Measurements from ENCODE around the gene SDCCAG8.

Gene SDCCAG8

DNA sequence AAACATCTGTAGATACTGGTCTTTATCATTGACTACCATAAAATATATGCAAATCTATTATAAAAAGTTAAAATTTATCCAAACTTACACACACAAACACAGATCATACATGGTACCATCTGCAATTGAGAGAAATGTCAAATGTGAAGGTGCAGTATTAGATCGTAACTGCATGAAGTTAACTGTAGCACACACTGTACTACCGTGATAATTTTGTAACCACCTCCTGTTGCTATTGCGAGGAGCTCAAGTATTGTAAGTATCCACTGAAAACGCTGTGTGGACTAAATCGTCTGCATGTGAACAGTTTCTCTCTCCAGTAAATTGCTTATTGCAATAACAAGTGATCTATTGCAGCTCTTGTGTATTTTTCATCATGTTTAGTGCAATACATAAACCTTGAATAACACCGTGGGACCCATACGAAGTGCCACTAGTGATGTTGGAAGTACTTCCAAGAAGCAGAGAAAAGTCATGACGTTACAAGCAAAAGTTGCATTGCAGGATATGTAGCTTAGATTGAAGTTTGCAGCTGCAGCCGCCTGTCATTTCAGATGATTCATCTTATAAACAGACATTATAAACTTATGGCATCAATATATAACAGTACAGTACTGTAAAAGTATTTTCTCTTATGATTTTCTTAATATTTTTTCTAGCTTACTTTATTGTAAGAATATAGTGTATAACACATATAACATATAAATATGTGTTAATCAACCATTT, 172.9 kb downstream of the SDCCAG8 start:
- no peak for DNase-seq

DNA sequence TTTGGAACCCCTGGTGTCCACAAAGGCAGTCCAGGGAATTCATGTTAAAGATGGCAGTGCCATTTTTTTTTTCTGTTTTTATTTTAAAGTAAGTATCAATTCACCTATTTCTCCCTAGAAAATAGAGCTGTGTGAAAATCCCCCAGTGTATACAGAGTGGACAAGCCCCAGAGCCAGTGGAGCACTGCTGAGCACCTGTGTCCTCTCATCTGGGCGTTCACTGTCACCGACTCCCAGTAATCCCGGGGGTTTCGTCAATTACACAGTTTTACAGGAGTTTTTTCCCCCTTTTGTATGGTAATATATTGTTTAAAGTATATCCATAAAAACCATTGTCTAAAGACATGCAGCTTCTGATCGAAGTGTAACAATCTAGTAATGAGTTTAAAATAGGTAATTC, 175.8 kb downstream of the SDCCAG8 start:
- no peak for DNase-seq

- DNase-seq, result no peak
Observed at GRCh38 chr1:243432136-243432535, 176.3 kb downstream of the SDCCAG8 start.

DNA sequence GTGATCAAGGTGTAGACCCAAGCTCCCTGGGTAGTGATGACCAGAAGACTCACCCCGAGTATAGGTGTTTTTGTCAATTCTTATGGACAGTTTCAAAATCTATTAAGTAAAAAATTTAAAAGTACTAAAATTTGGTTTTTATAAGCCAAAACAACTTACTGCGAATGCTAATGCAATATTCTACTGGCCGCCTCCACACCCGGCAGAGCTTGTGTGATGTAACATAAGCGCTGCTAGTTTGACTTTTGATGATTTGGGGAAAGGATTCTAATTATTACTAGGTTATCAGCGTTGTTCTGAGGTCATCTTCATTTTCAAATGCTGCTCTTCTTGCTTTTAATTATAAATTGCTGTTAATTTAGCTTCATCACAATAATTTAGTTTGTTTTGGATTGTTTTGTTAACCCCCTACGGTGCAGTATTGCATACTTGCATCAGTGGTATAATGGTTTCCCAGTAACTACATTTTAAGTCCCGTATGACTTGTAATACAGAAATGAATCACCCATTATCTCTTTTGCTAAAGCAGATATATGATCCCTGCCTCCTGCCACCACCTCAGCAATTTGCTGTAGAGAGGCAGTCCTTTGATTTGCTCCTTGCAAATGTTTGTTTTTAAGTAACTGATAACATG, 178.0 kb downstream of the SDCCAG8 start:
- DNase-seq, result no peak

- DNase-seq, result no peak
Observed at GRCh38 chr1:243434594-243434993, 178.8 kb downstream of the SDCCAG8 start.

DNA sequence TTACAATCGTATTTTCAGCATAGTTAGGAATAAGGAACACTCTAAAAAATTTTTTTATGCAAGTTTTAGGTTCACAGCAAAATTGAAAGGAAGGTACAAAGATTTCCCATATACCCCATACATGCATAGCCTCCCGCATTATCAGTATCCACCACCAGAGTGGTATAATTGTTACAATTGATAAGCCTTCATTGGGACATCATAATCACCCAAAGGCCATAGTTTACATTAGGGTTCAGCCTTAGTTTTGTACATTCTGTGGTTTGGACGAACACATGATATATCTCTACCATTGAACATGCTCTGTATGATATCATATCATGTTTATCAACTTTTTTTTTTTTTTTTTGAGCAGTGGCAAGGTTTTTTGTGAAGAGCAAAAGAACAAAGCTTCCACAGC, 180.0 kb downstream of the SDCCAG8 start:
- DNase-seq, result no peak

GRCh38 chr1:243438146-243438545, 182.3 kb downstream of the SDCCAG8 start:
- no peak for DNase-seq

- no peak for DNase-seq
Observed at GRCh38 chr1:243438815-243439214, 183.0 kb downstream of the SDCCAG8 start.

DNA sequence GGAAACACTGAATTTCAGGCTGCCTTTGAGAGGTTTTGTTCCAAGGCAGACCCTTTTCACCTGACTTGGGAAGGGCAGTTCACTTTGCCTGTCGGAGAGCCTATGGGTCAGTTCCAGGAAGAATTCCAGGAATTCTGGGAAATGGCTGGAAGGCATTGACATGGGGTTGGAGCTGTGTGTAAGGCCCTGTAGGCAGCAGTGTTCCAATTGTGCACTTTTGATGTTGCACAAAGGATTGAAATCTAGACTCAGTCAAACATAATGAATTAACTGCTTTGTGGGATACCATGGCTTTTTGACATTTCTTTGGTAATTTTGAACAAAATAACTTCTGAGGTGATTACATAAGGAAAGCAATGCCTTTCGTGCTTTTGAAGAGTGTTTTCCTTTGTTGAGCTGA, 184.6 kb downstream of the SDCCAG8 start:
- DNase-seq, result no peak

- DNase-seq, result no peak
Observed at GRCh38 chr1:243441601-243442000, 185.8 kb downstream of the SDCCAG8 start.

DNA sequence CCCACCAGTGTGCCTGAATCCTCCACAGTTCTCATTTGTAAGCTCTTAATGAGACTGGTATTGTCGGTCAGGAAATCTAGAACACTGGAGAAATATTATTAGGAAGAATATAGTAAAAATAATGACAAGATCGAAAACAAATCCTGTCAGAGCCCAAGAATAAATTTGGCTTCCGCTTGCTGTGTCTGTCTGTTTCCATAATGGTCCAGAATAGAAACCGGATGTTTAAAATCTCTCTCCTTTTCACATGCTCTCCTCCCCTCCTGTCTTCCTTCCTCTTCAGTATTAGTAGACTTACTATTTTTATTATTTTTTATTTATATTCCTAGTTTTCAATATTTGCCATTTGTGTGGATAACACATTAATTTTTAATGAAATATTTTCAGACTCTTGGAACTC, 187.7 kb downstream of the SDCCAG8 start:
- DNase-seq, result no peak

- DNase-seq, result peak; percentile 3
Observed at GRCh38 chr1:243447347-243447746, 191.5 kb downstream of the SDCCAG8 start.

GRCh38 chr1:243447844-243448243, 192.0 kb downstream of the SDCCAG8 start:
- DNase-seq, result no peak

DNA sequence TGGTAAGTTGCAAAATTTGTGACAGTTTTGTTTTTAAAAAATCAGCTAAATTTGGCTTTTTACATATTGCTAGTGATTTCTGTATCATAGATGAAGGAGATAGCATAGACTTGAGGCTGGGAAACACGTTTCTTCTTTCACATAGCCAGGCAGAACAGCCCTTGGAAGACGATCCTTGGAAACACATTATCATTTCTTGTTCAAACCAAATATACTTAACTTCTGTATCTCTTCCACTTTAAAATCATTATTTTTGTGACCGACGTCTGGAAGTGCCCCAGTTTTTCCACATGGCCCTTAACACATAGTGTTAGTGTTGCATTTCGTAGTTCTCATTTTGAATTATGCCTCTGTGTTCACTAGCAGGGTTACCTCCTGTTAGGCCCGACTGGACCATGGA, 193.5 kb downstream of the SDCCAG8 start:
- DNase-seq, result no peak

DNA sequence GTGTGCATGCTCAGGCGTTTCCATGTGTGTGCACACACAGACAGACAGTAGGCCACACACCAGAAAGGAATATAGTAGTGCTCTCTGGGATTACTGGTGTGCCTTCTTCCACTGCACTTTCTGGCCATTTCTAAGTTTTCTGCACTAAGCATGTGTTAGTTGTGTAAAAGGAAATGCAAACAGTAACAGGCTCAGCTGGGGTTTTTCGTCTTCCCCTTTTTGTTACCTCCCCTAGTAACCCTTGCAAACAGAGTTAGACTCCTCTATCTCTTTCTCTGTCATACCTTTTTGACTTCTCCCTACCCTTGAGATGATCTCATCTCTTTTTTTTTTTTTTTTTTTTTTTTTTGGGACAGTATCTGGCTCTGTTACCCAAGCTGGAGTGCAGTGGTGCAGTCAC, 196.3 kb downstream of the SDCCAG8 start:
- no peak for DNase-seq

DNA sequence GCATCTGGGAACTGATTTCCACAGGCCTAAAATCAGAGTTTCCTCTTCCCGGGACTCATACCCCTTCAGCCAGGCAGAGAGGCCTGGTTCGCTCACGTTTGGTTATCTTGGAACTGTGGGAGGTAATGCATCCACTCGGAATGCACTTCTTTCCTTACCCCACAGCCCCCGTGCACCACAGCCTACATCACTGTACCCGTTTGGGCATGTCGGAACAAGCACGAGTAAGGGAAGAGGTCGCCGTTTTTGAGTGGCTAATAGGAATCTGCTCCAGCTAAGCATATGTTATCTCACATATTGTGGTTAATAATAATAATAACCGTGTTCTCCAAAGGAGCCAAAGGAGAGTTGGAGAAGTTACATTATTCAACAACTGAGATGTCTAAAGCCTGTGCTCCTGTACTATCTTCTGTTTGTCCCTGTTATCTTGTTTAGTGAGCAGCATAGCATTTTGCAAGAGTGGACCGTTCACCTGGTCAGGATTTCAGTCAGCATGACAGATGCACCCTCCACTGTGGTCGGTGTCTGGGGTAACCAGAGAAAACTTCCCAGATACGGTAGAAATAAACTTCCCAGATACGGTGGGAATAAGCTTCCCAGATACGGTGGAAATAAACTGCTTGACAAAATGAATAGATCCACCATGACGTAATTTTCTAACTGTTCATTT, 198.6 kb downstream of the SDCCAG8 start:
- no peak for DNase-seq

GRCh38 chr1:243455760-243456651, 200.2 kb downstream of the SDCCAG8 start:
- no peak for DNase-seq

- no peak for DNase-seq
Observed at GRCh38 chr1:243457363-243457982, 201.6 kb downstream of the SDCCAG8 start.

DNA sequence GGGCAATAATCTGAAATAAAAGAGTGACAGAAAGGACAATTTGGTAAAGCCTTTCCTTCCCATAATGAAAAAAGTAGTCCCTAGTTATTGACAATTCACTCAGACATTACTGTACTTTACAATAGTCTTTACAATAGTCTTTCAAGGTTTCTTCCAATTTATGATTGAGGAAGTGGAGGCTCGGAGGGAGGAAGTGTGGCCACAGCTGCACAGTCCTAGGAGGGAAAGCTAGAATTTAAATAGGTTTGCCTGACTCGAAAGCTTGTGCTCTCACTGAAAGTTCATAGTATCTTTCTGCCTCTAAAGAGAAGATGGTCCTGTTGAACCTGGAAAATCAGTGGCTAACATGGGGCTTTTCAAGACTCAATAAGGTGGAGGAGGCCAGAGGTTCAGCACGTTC, 203.2 kb downstream of the SDCCAG8 start:
- no peak for DNase-seq

DNA sequence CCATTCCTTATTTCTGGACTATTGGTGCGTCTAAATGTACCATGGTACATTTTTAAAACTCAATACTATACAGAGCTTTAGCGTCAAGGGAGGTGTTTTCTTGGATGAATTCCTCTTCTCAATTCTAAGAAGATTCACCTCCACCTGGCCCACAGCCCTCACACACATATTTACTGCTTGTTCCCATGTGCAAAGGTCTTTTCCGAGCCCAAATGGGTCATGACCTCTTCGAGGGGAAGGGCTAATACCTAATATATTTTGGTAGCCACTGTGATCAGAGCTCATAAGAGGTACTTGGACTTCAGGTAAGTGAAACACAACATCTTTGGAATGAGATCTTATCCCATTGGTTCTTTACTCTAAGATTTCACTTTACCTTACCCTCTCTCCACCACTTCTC, 205.9 kb downstream of the SDCCAG8 start:
- DNase-seq, result no peak

- no peak for DNase-seq
Observed at GRCh38 chr1:243462929-243463697, 207.3 kb downstream of the SDCCAG8 start.

- no peak for DNase-seq
Observed at GRCh38 chr1:243465081-243465480, 209.2 kb downstream of the SDCCAG8 start.
